C4-2B (cell line): ENCODE results near the gene PUSL1.

ENCODE experiments used
- CTCF ChIP-seq: fragments of 450-650 bp; conservative IDR thresholded peaks from 2 replicates; pipeline ENCODE4 v1.5.1; 2017; ENCODE audit warnings: mild to moderate bottlenecking
- ZFX ChIP-seq: fragments of 450-650 bp; IDR thresholded peaks from 2 replicates; pipeline ENCODE4 v1.6.1; 2017

- TF ChIP-seq CTCF = no peak
- no peak for TF ChIP-seq ZFX
Measured at GRCh38 chr1:1318131-1318652, 9.8 kb downstream of the PUSL1 start.
